Astrocyte (in vitro differentiated cells and primary cell): ENCODE results near the gene TEKT3. TPM values are rescaled to one million over a fixed set of nuclear protein-coding genes. Genes with fewer than 3 reads are reported as not detected.

Experiments used
- DNase-seq: peaks from one replicate; pipeline ENCODE4 v3.0.0-alpha.2; 2010; ENCODE audit warnings: low read depth
- FAIRE-seq: peaks from 2 replicates; lab custom pipeline; 2011; peaks lifted over from hg19 to GRCh38; lab: Jason Lieb, UNC
- H2AFZ ChIP-seq: 2 replicates; pipeline ENCODE4 v1.6.0; 2012; ENCODE audit warnings: low read depth, low read length, inconsistent platforms
- H3K27ac ChIP-seq: 2 replicates; pipeline ENCODE4 v1.5.1; 2011; ENCODE audit warnings: low read depth, low read length, inconsistent platforms
- H3K27me3 ChIP-seq: 2 replicates; pipeline ENCODE4 v1.6.0; 2011; ENCODE audit warnings: low read length, inconsistent platforms; ENCODE audit not compliant: insufficient read depth
- H3K36me3 ChIP-seq: 2 replicates; pipeline ENCODE4 v1.5.1; 2011; ENCODE audit warnings: low read length, inconsistent platforms; ENCODE audit not compliant: insufficient read depth
- H3K4me1 ChIP-seq: 2 replicates; pipeline ENCODE4 v1.5.1; 2011; ENCODE audit warnings: low read length, inconsistent platforms; ENCODE audit not compliant: insufficient read depth
- H3K4me2 ChIP-seq: 2 replicates; pipeline ENCODE4 v1.6.0; 2012; ENCODE audit warnings: low read length, inconsistent platforms
- H3K4me3 ChIP-seq: 2 replicates; pipeline ENCODE4 v1.5.1; 2011; ENCODE audit warnings: low read depth, mild to moderate bottlenecking, low read length, inconsistent platforms; ENCODE audit not compliant: insufficient read depth
- H3K79me2 ChIP-seq: 2 replicates; pipeline ENCODE4 v1.6.0; 2012; ENCODE audit warnings: mild to moderate bottlenecking, low read length, inconsistent platforms; ENCODE audit not compliant: insufficient read depth
- H3K9ac ChIP-seq: 2 replicates; pipeline ENCODE4 v1.6.0; 2012; ENCODE audit warnings: mild to moderate bottlenecking, low read length, inconsistent platforms
- H3K9me3 ChIP-seq: 2 replicates; pipeline ENCODE4 v1.5.1; 2012; ENCODE audit warnings: low read depth, mild to moderate bottlenecking, low read length, inconsistent platforms; ENCODE audit not compliant: insufficient read depth
- H4K20me1 ChIP-seq: 2 replicates; pipeline ENCODE4 v1.6.0; 2012; ENCODE audit warnings: low read length, inconsistent platforms; ENCODE audit not compliant: insufficient read depth
- H3K27ac Mint-ChIP-seq: one replicate; pipeline ENCODE4 v1.8.0; 2021; ENCODE audit warnings: mild to moderate bottlenecking, mixed read lengths; ENCODE audit not compliant: unreplicated experiment
- H3K27me3 Mint-ChIP-seq: one replicate; pipeline ENCODE4 v1.8.0; 2021; ENCODE audit warnings: low read depth, mixed read lengths; ENCODE audit not compliant: unreplicated experiment
- H3K36me3 Mint-ChIP-seq: one replicate; pipeline ENCODE4 v1.8.0; 2021; ENCODE audit warnings: low read depth, mixed read lengths; ENCODE audit not compliant: unreplicated experiment
- H3K4me1 Mint-ChIP-seq: one replicate; pipeline ENCODE4 v1.8.0; 2021; ENCODE audit warnings: low read depth, mixed read lengths; ENCODE audit not compliant: unreplicated experiment
- H3K4me3 Mint-ChIP-seq: one replicate; pipeline ENCODE4 v1.8.0; 2021; ENCODE audit warnings: mild to moderate bottlenecking, moderate library complexity, mixed read lengths; ENCODE audit not compliant: unreplicated experiment
- H3K9me3 Mint-ChIP-seq: one replicate; pipeline ENCODE4 v1.8.0; 2021; ENCODE audit warnings: mild to moderate bottlenecking, mixed read lengths; ENCODE audit not compliant: unreplicated experiment
- EZH2 ChIP-seq: IDR thresholded peaks from 2 replicates; pipeline ENCODE4 v1.6.1; 2012; ENCODE audit warnings: mild to moderate bottlenecking, low read length, inconsistent platforms; ENCODE audit not compliant: insufficient read depth
- total RNA-seq: library from RNA; stranded (reverse); gene quantifications from 2 replicates; pipeline ENCODE4 v1.2.1, GENCODE V29; 2021
- TF ChIP-seq, protein P1 (sequence below): IDR thresholded peaks from 2 replicates; pipeline ENCODE4 v1.5.1; 2011; ENCODE audit warnings: low read depth, mild to moderate bottlenecking, inconsistent platforms, low read length, moderate library complexity; ENCODE audit not compliant: insufficient read depth

Gene TEKT3
- total RNA-seq, 1 donor from 2014 or later, result not detected

DNA sequence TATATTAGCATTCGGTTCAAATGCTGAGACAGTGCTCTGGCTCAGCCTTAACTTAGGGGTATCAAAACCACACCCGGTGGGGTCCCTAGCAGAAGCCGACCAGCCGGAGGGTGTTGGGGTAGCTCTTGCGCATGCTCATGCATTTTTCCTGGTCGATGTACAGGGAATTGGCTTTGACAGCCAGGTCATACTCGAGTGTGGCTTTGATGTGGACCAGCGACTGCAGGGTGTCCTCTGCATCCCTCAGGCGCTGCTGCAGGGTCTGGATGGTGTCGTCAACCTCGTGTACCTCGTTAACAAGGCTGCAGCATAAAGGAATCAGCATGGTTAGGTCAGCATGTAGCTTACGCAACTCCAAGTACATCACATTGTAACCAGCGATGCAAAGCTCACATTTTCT, 37.5 kb downstream of the TEKT3 start:
- Histone ChIP-seq H2AFZ (no peak overlapping the region), H3K79me2 (no peaks in the 10 kb centered on the region), H3K4me1 (peaks cover 10% of the 10 kb centered on the region), H3K9me3 (no peaks in the 10 kb centered on the region), H3K36me3 (no peaks in the 10 kb centered on the region), H3K4me2 (no peak overlapping the region), H3K9ac (no peak overlapping the region), H3K27ac (no peak overlapping the region), H3K27me3 (no peaks in the 10 kb centered on the region), H4K20me1 (no peaks in the 10 kb centered on the region), H3K4me3 (no peak overlapping the region)
- no peak for TF ChIP-seq EZH2
- TF ChIP-seq, protein P1, sequence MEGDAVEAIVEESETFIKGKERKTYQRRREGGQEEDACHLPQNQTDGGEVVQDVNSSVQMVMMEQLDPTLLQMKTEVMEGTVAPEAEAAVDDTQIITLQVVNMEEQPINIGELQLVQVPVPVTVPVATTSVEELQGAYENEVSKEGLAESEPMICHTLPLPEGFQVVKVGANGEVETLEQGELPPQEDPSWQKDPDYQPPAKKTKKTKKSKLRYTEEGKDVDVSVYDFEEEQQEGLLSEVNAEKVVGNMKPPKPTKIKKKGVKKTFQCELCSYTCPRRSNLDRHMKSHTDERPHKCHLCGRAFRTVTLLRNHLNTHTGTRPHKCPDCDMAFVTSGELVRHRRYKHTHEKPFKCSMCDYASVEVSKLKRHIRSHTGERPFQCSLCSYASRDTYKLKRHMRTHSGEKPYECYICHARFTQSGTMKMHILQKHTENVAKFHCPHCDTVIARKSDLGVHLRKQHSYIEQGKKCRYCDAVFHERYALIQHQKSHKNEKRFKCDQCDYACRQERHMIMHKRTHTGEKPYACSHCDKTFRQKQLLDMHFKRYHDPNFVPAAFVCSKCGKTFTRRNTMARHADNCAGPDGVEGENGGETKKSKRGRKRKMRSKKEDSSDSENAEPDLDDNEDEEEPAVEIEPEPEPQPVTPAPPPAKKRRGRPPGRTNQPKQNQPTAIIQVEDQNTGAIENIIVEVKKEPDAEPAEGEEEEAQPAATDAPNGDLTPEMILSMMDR, result no peak
- Mint-ChIP-seq H3K36me3 (no peaks in the 10 kb centered on the region), H3K27me3 (peaks cover 3% of the 10 kb centered on the region), H3K4me1 (peaks cover 14% of the 10 kb centered on the region), H3K27ac (no peak overlapping the region), H3K4me3 (no peak overlapping the region), H3K9me3 (no peaks in the 10 kb centered on the region)
- FAIRE-seq, result no peak
- DNase-seq, result no peak

DNA sequence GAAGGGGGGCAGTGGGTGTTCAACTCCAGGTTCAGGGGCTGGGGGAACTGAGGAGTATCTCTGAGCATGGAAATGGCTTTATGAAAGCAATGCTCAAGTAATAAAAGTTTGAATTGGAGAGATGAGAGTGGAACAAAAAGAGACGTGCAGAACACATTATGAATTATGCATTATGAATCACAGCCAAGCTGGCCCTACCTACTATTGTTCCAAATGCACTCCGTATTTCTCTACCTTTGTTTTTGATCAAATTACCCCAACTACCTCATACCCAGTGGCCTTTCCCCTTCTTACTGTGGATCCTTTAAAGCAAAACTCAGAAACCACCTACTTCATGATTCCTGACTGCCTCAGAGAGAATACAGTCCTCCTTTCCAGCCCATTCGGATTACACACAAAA, 38.1 kb downstream of the TEKT3 start:
- FAIRE-seq (no peak), DNase-seq (no peak)
- Mint-ChIP-seq H3K4me1 (peaks cover 14% of the 10 kb centered on the region), H3K9me3 (no peaks in the 10 kb centered on the region), H3K4me3 (no peak overlapping the region), H3K27me3 (peaks cover 3% of the 10 kb centered on the region), H3K27ac (no peak overlapping the region), H3K36me3 (no peaks in the 10 kb centered on the region)
- TF ChIP-seq, protein P1, result no peak
- TF ChIP-seq EZH2, result no peak
- Histone ChIP-seq H3K4me3 (no peak overlapping the region), H3K4me2 (no peak overlapping the region), H3K4me1 (peaks cover 12% of the 10 kb centered on the region), H2AFZ (no peak overlapping the region), H3K79me2 (no peaks in the 10 kb centered on the region), H3K27me3 (no peaks in the 10 kb centered on the region), H3K9ac (no peak overlapping the region), H4K20me1 (no peaks in the 10 kb centered on the region), H3K27ac (no peak overlapping the region), H3K36me3 (no peaks in the 10 kb centered on the region), H3K9me3 (no peaks in the 10 kb centered on the region)

- H3K27ac ChIP-seq, result no peak overlapping the region
- no peak for FAIRE-seq
- H3K36me3 Mint-ChIP-seq, result peaks cover 2% of the 10 kb centered on the region
These were observed 39.6 kb downstream of the TEKT3 start for GRCh38 chr17:15301845-15302244.

More at GRCh38 chr17:15301845-15302244, 39.6 kb downstream of the TEKT3 start:
- no peak overlapping the region for H3K4me3 Mint-ChIP-seq
- TF ChIP-seq EZH2, result no peak
- TF ChIP-seq, protein P1, result no peak
- Histone ChIP-seq H3K4me2 (no peak overlapping the region), H4K20me1 (no peaks in the 10 kb centered on the region), H3K4me3 (no peak overlapping the region), H3K9ac (no peak overlapping the region), H3K4me1 (peaks cover 17% of the 10 kb centered on the region), H3K36me3 (no peaks in the 10 kb centered on the region), H2AFZ (no peak overlapping the region), H3K9me3 (no peaks in the 10 kb centered on the region), H3K27me3 (no peaks in the 10 kb centered on the region), H3K79me2 (no peaks in the 10 kb centered on the region)
- H3K27me3 Mint-ChIP-seq, result peaks cover 3% of the 10 kb centered on the region
- DNase-seq, result no peak
- H3K4me1 Mint-ChIP-seq, result peaks cover 12% of the 10 kb centered on the region
- no peaks in the 10 kb centered on the region for H3K9me3 Mint-ChIP-seq
- H3K27ac Mint-ChIP-seq, result no peak overlapping the region
